Neural progenitor cell (in vitro differentiated cells): ENCODE results near the gene CD99. TPM values are rescaled to one million over a fixed set of nuclear protein-coding genes. Genes with fewer than 3 reads are reported as not detected.

Experiments
- DNase-seq: peaks from one replicate; pipeline ENCODE4 v3.0.0-alpha.2; 2016; ENCODE audit warnings: low spot score
- H2AFZ ChIP-seq: fragments of 200-600 bp; sonication (generic); replicated peaks from 2 replicates; pipeline ENCODE4 v1.6.1; 2016; ENCODE audit warnings: antibody characterized with exemption
- H3F3A ChIP-seq: fragments of 200-600 bp; sonication (generic); 2 replicates; pipeline ENCODE4 v1.6.1; 2016; ENCODE audit warnings: antibody characterized with exemption, low read depth
- H3K27ac ChIP-seq: fragments of 200-600 bp; sonication (generic); 2 replicates; pipeline ENCODE4 v1.5.1; 2016; ENCODE audit warnings: mild to moderate bottlenecking
- H3K27me3 ChIP-seq: fragments of 200-600 bp; sonication (generic); 2 replicates; pipeline ENCODE4 v1.6.1; 2016; ENCODE audit warnings: mild to moderate bottlenecking, moderate library complexity
- H3K36me3 ChIP-seq: fragments of 200-600 bp; sonication (generic); 2 replicates; pipeline ENCODE4 v1.5.1; 2016
- H3K4me1 ChIP-seq: fragments of 200-600 bp; sonication (generic); 2 replicates; pipeline ENCODE4 v1.6.1; 2016; ENCODE audit warnings: mixed run types
- H3K4me2 ChIP-seq: fragments of 200-600 bp; sonication (generic); 2 replicates; pipeline ENCODE4 v1.6.1; 2016
- H3K4me3 ChIP-seq: fragments of 200-600 bp; sonication (generic); 2 replicates; pipeline ENCODE4 v1.5.1; 2016
- H3K79me2 ChIP-seq: fragments of 200-600 bp; sonication (generic); 2 replicates; pipeline ENCODE4 v1.6.1; 2016; ENCODE audit warnings: low read depth
- H3K9ac ChIP-seq: fragments of 200-600 bp; sonication (generic); 2 replicates; pipeline ENCODE4 v1.6.1; 2016
- H3K9me3 ChIP-seq: fragments of 200-600 bp; sonication (generic); 2 replicates; pipeline ENCODE4 v1.5.1; 2016; ENCODE audit warnings: low read depth
- H4K20me1 ChIP-seq: fragments of 200-600 bp; sonication (generic); 2 replicates; pipeline ENCODE4 v1.6.1; 2016; ENCODE audit warnings: low read depth
- H3K27ac Mint-ChIP-seq: 3 replicates; pipeline ENCODE4 v1.8.0; 2021; ENCODE audit warnings: mixed read lengths
- H3K27me3 Mint-ChIP-seq: 2 replicates; pipeline ENCODE4 v1.8.0; 2022; ENCODE audit warnings: low read depth, mild to moderate bottlenecking, inconsistent platforms, moderate library complexity, mixed read lengths; ENCODE audit not compliant: insufficient read depth
- H3K36me3 Mint-ChIP-seq: 3 replicates; pipeline ENCODE4 v1.8.0; 2021; ENCODE audit warnings: mixed read lengths
- H3K4me1 Mint-ChIP-seq: 3 replicates; pipeline ENCODE4 v1.8.0; 2021; ENCODE audit warnings: mixed read lengths
- H3K4me3 Mint-ChIP-seq: 3 replicates; pipeline ENCODE4 v1.8.0; 2021; ENCODE audit warnings: mild to moderate bottlenecking, moderate library complexity, mixed read lengths
- H3K9me3 Mint-ChIP-seq: 3 replicates; pipeline ENCODE4 v1.8.0; 2020; ENCODE audit warnings: mixed read lengths
- CTCF ChIP-seq: fragments of 200-600 bp; sonication (generic); IDR thresholded peaks from 2 replicates; pipeline ENCODE4 v1.5.1; 2017; ENCODE audit warnings: antibody characterized with exemption, mild to moderate bottlenecking
- EZH2 ChIP-seq: fragments of 200-600 bp; sonication (generic); IDR thresholded peaks from 2 replicates; pipeline ENCODE4 v1.6.1; 2017; ENCODE audit warnings: antibody characterized with exemption, mild to moderate bottlenecking, moderate library complexity
- EZH2phosphoT487 ChIP-seq: fragments of 200-600 bp; sonication (generic); IDR thresholded peaks from 2 replicates; pipeline ENCODE4 v1.6.1; 2017; ENCODE audit warnings: antibody characterized with exemption
- total RNA-seq: library from RNA; depleted of rRNA; stranded (reverse); fragments of >200 nt; gene quantifications from 2 replicates; pipeline ENCODE4 v1.2.3, GENCODE V29; 2015; ENCODE audit warnings: low replicate concordance

The CD99 gene
- total RNA-seq, 1 donor from 2014 or later = 81.8 TPM

- Mint-ChIP-seq H3K9me3 (no peaks in the 10 kb centered on the region), H3K36me3 (no peaks in the 10 kb centered on the region), H3K27me3 (peaks cover 2% of the 10 kb centered on the region), H3K4me3 (no peak overlapping the region), H3K4me1 (peaks cover 7% of the 10 kb centered on the region), H3K27ac (no peak overlapping the region)
- Histone ChIP-seq H3K4me3 (no peak overlapping the region), H2AFZ (no peak overlapping the region), H3K4me2 (no peak overlapping the region), H3K79me2 (no peaks in the 10 kb centered on the region), H3K9me3 (no peaks in the 10 kb centered on the region), H3K9ac (no peak overlapping the region), H4K20me1 (no peaks in the 10 kb centered on the region), H3K4me1 (no peaks in the 10 kb centered on the region), H3K27ac (no peak overlapping the region), H3K36me3 (no peaks in the 10 kb centered on the region), H3F3A (no peaks in the 10 kb centered on the region), H3K27me3 (no peaks in the 10 kb centered on the region)
- TF ChIP-seq EZH2phosphoT487 (no peak), EZH2 (no peak), CTCF (no peak)
- no peak for DNase-seq
Measured at GRCh38 chrX:2665387-2666304, 25.4 kb upstream of the CD99 start.

- no peaks in the 10 kb centered on the region for H3K4me1 ChIP-seq
- H3K27ac ChIP-seq = no peak overlapping the region
- no peaks in the 10 kb centered on the region for H3K9me3 ChIP-seq
- Mint-ChIP-seq H3K9me3 (no peaks in the 10 kb centered on the region), H3K4me3 (no peak overlapping the region), H3K4me1 (peaks cover 7% of the 10 kb centered on the region), H3K27me3 (peaks cover 2% of the 10 kb centered on the region), H3K36me3 (no peaks in the 10 kb centered on the region), H3K27ac (no peak overlapping the region)
- TF ChIP-seq EZH2 (no peak), CTCF (no peak), EZH2phosphoT487 (no peak)
- no peak overlapping the region for H3K4me3 ChIP-seq
- no peaks in the 10 kb centered on the region for H4K20me1 ChIP-seq
- no peaks in the 10 kb centered on the region for H3K36me3 ChIP-seq
- no peak overlapping the region for H3K4me2 ChIP-seq
- H3F3A ChIP-seq = no peaks in the 10 kb centered on the region
- H3K27me3 ChIP-seq = no peaks in the 10 kb centered on the region
- no peaks in the 10 kb centered on the region for H3K79me2 ChIP-seq
- DNase-seq = no peak
- no peak overlapping the region for H2AFZ ChIP-seq
- no peak overlapping the region for H3K9ac ChIP-seq
Measured at GRCh38 chrX:2666491-2666890, 24.6 kb upstream of the CD99 start.

DNA sequence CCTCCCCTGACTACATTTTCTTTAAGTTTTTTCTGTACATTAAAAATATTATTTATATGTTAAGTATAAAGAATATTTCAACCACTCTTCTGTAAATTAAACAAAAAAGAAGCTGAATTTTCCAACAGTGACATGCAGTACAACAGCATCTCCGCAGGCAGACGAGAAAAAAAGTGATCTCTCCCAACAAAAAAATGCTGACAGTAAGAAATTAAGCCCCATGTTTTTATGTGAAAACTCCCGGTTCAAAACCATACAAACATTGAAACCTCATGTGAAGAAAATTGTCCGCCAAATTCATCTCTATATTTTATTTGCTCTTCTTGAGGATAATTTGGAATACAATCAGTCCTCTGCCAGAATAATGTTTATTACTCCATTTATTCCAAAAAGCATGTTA is 20.1 kb upstream of the CD99 start:
- TF ChIP-seq EZH2 (no peak), CTCF (no peak), EZH2phosphoT487 (no peak)
- no peaks in the 10 kb centered on the region for H3K27me3 ChIP-seq
- H3K4me1 ChIP-seq = no peaks in the 10 kb centered on the region
- no peaks in the 10 kb centered on the region for H3K36me3 ChIP-seq
- H3K4me2 ChIP-seq = no peak overlapping the region
- Mint-ChIP-seq H3K27me3 (no peaks in the 10 kb centered on the region), H3K4me1 (no peaks in the 10 kb centered on the region), H3K27ac (no peak overlapping the region), H3K36me3 (no peaks in the 10 kb centered on the region), H3K9me3 (no peaks in the 10 kb centered on the region), H3K4me3 (no peak overlapping the region)
- H3K27ac ChIP-seq = no peak overlapping the region
- H3K4me3 ChIP-seq = no peak overlapping the region
- H3K79me2 ChIP-seq = no peaks in the 10 kb centered on the region
- H3F3A ChIP-seq = no peaks in the 10 kb centered on the region
- DNase-seq = no peak
- H3K9ac ChIP-seq = no peak overlapping the region
- no peak overlapping the region for H2AFZ ChIP-seq
- no peaks in the 10 kb centered on the region for H4K20me1 ChIP-seq
- no peaks in the 10 kb centered on the region for H3K9me3 ChIP-seq
